SK-N-SH (cell line): Measurements from ENCODE around the gene SPTLC1. TPM values are rescaled to one million over a fixed set of nuclear protein-coding genes. Genes with fewer than 3 reads are reported as not detected.
A peak's percentile ranks its signal among the peaks of the same experiment; 100 is the strongest.
"Not testable (repeated sequence)": the region's sequence is repeated elsewhere in the genome, so short reads cannot be mapped to it uniquely, and the experiment has no call there.

ENCODE experiments used
- CTCF ChIA-PET: fragments of 300-600, 350-600 bp; formaldehyde crosslinking; extraction: SDS; loops from one replicate; lab custom pipeline; 2021; lab: Yijun Ruan, JAX
- POLR2A ChIA-PET: fragments of 350-600 bp; sonication (Branson Sonifier 250); formaldehyde crosslinking; extraction: SDS; loops from one replicate; lab custom pipeline; 2020; ENCODE audit warnings: antibody characterized with exemption, inconsistent platforms; lab: Yijun Ruan, JAX
- DNase-seq: peaks from one replicate; pipeline ENCODE4 v3.0.0; 2012
- H2AFZ ChIP-seq: fragments of 200-600 bp; sonication (generic); 2 replicates; pipeline ENCODE4 v1.8.1; 2016; ENCODE audit warnings: antibody characterized with exemption, mild to moderate bottlenecking, low read depth
- H3F3A ChIP-seq: fragments of 200-600 bp; sonication (generic); replicated peaks from 2 replicates; pipeline ENCODE3; 2016; ENCODE audit warnings: antibody characterized with exemption, mild to moderate bottlenecking; ENCODE audit not compliant: insufficient read depth
- H3K27ac ChIP-seq, 2 experiments: fragments of 200-500 bp in 1 of 2; fragments of 200-600 bp in 1 of 2; sonication (Bioruptor generic) in 1 of 2; sonication (generic), shearing (Covaris generic) in 1 of 2; 2 replicates each; pipeline versions ENCODE4 v1.5.1 to v1.6.1; 2014 to 2016; ENCODE audit warnings: low read depth in 2 of 2, inconsistent platforms in 1 of 2, low read length in 1 of 2, mild to moderate bottlenecking in 1 of 2, mixed read lengths in 1 of 2
- H3K27me3 ChIP-seq: fragments of 200-600 bp; sonication (generic), shearing (Covaris generic); 2 replicates; pipeline ENCODE4 v1.6.1; 2016; ENCODE audit warnings: mixed run types; ENCODE audit not compliant: insufficient read depth
- H3K36me3 ChIP-seq, 2 experiments: fragments of 200-500 bp in 1 of 2; fragments of 200-600 bp in 1 of 2; sonication (Bioruptor generic) in 1 of 2; sonication (generic) in 1 of 2; replicated peaks in 1 of 2; 2 replicates each; pipeline versions ENCODE3 to v1.5.1; 2014 to 2016; ENCODE audit warnings: low read length in 1 of 2, mild to moderate bottlenecking in 1 of 2; ENCODE audit not compliant: insufficient read depth in 2 of 2, control insufficient read depth in 1 of 2
- H3K4me1 ChIP-seq, 2 experiments: fragments of 200-500 bp in 1 of 2; fragments of 200-600 bp in 1 of 2; sonication (Bioruptor generic) in 1 of 2; sonication (generic), shearing (Covaris generic) in 1 of 2; 2 replicates each; pipeline versions ENCODE4 v1.5.1 to v1.6.1; 2014 to 2016; ENCODE audit warnings: low read depth in 1 of 2, low read length in 1 of 2, mixed run types in 1 of 2; ENCODE audit not compliant: insufficient read depth in 2 of 2, control insufficient read depth in 1 of 2
- H3K4me2 ChIP-seq: fragments of 200-600 bp; sonication (generic), shearing (Covaris generic); 2 replicates; pipeline ENCODE4 v1.6.1; 2017; ENCODE audit warnings: mixed run types
- H3K4me3 ChIP-seq, 2 experiments: fragments of 200-500 bp in 1 of 2; fragments of 200-600 bp in 1 of 2; sonication (Bioruptor generic) in 1 of 2; sonication (generic), shearing (Covaris generic) in 1 of 2; 2 replicates each; pipeline versions ENCODE4 v1.5.1 to v1.8.1; 2014 to 2016; ENCODE audit warnings: low read depth in 2 of 2, inconsistent platforms in 1 of 2, low read length in 1 of 2, mild to moderate bottlenecking in 1 of 2, mixed read lengths in 1 of 2, moderate library complexity in 1 of 2
- H3K79me2 ChIP-seq: fragments of 200-600 bp; sonication (generic); 2 replicates; pipeline ENCODE4 v1.8.1; 2017; ENCODE audit warnings: mild to moderate bottlenecking; ENCODE audit not compliant: insufficient read depth
- H3K9ac ChIP-seq: fragments of 200-600 bp; sonication (generic); 2 replicates; pipeline ENCODE4 v1.6.1; 2017; ENCODE audit warnings: mixed run types
- H3K9me2 ChIP-seq: fragments of 200-600 bp; sonication (generic); 2 replicates; pipeline ENCODE4 v1.6.1; 2017; ENCODE audit warnings: mixed run types
- H3K9me3 ChIP-seq: fragments of 200-600 bp; sonication (generic); 2 replicates; pipeline ENCODE4 v1.6.1; 2017; ENCODE audit warnings: mixed run types, mild to moderate bottlenecking, moderate library complexity
- H4K20me1 ChIP-seq: fragments of 200-600 bp; sonication (generic); 2 replicates; pipeline ENCODE4 v1.6.1; 2017; ENCODE audit warnings: mild to moderate bottlenecking, mixed run types; ENCODE audit not compliant: insufficient read depth
- FOSL2 ChIP-seq: IDR thresholded peaks from 2 replicates; pipeline ENCODE4 v1.4.0; 2012; ENCODE audit warnings: low read depth, mild to moderate bottlenecking, moderate library complexity, borderline replicate concordance
- JUND ChIP-seq: IDR thresholded peaks from 2 replicates; pipeline ENCODE4 v1.4.0; 2012
- MXI1 ChIP-seq: IDR thresholded peaks from 2 replicates; pipeline ENCODE4 v1.6.1; 2012; ENCODE audit warnings: mild to moderate bottlenecking, low read depth, low read length, improper control_type of control experiment
- NRF1 ChIP-seq: IDR thresholded peaks from 2 replicates; pipeline ENCODE4 v1.6.1; 2012; ENCODE audit warnings: low read depth, mild to moderate bottlenecking, low read length
- SMC3 ChIP-seq: IDR thresholded peaks from 2 replicates; pipeline ENCODE4 v1.6.1; 2012; ENCODE audit warnings: low read depth, low read length, improper control_type of control experiment
- TCF12 ChIP-seq: IDR thresholded peaks from 2 replicates; pipeline ENCODE4 v1.4.0; 2012
- WGBS: methylation state at CpG from one replicate; pipeline ENCODE4 v1.1.6; 2017; ENCODE audit warnings: low lambda C conversion rate; 5-methylcytosine and 5-hydroxymethylcytosine counted together
- polyA plus RNA-seq, 3 experiments: library from polyadenylated mRNA; depleted of rRNA; stranded (reverse); fragments of >200 nt; gene quantifications; 2 replicates each; pipeline ENCODE4 v1.2.3, GENCODE V29; 2012
- TF ChIP-seq, protein P1 (sequence below): IDR thresholded peaks from 2 replicates; pipeline ENCODE4 v1.4.0; 2012; ENCODE audit warnings: low read depth
- TF ChIP-seq, protein P2 (sequence below): IDR thresholded peaks from 2 replicates; pipeline ENCODE4; 2012

The SPTLC1 gene
- polyA plus RNA-seq, 1 of the 3 experiments (the other 2 are of a cell fraction): 53.9 TPM

GRCh38 chr9:92108122-92108521, 7.1 kb downstream of the SPTLC1 start:
- CTCF ChIA-PET: interaction anchor here (1.0 kb wide), 1 partner anchor 349 kb away, joined by 3 read pairs; no protein-coding TSS in a partner anchor
- POLR2A ChIA-PET: no interaction called here
- Histone ChIP-seq H3K36me3 (peaks cover 36 to 41% of the 10 kb centered on the region in 2 experiments), H3K4me1 (no peaks in the 10 kb centered on the region; a peak in 1 of 4 replicates), H4K20me1 (0 out of 2 replicates have a peak, but pooled peaks cover 5% of the 10 kb centered on the region), H3K27ac (no peak overlapping the region), H3K27me3 (no peaks in the 10 kb centered on the region), H3K79me2 (peaks cover 42% of the 10 kb centered on the region), H3K4me3 (no peak overlapping the region), H2AFZ (no peak overlapping the region), H3K9me2 (no peaks in the 10 kb centered on the region), H3K9ac (no peak overlapping the region), H3F3A (no peaks in the 10 kb centered on the region), H3K9me3 (no peaks in the 10 kb centered on the region), H3K4me2 (no peak overlapping the region)
- WGBS: 97% methylated on average over 4 of the region's 4 CpGs
- TF ChIP-seq NRF1 (no peak), MXI1 (no peak)
- DNase-seq: no peak

GRCh38 chr9:92105446-92106225, 9.6 kb downstream of the SPTLC1 start:
- H3K4me2 ChIP-seq, H3F3A ChIP-seq, H3K27me3 ChIP-seq, H3K4me1 ChIP-seq, H3K9ac ChIP-seq, H3K9me3 ChIP-seq, DNase-seq, H3K9me2 ChIP-seq, H3K27ac ChIP-seq, POLR2A ChIA-PET, H3K4me3 ChIP-seq, H4K20me1 ChIP-seq, CTCF ChIA-PET, H2AFZ ChIP-seq: not testable (repeated sequence)
- H3K79me2 ChIP-seq: peaks cover 31% of the 10 kb centered on the region
- H3K36me3 ChIP-seq: peaks cover 18 to 30% of the 10 kb centered on the region in 2 experiments
- WGBS: 95% methylated on average over 10 of the region's 36 CpGs

GRCh38 chr9:92103601-92104000, 11.6 kb downstream of the SPTLC1 start:
- Histone ChIP-seq H3K36me3 (peaks cover 10 to 17% of the 10 kb centered on the region in 2 experiments), H3K79me2 (peaks cover 37% of the 10 kb centered on the region)
- H4K20me1 ChIP-seq, H3K9me3 ChIP-seq, H3F3A ChIP-seq, H3K9me2 ChIP-seq, H3K27me3 ChIP-seq, H3K9ac ChIP-seq, H3K27ac ChIP-seq, DNase-seq, H3K4me1 ChIP-seq, H3K4me3 ChIP-seq, H2AFZ ChIP-seq, H3K4me2 ChIP-seq, CTCF ChIA-PET, POLR2A ChIA-PET: not testable (repeated sequence)
- WGBS: 96% methylated on average over 6 of the region's 14 CpGs

GRCh38 chr9:92100237-92100911, 14.8 kb downstream of the SPTLC1 start:
- POLR2A ChIA-PET: no interaction called here

More at GRCh38 chr9:92100237-92100911, 14.8 kb downstream of the SPTLC1 start:
- peak; percentile 17; the same call in 1 of the 2 replicates for TF ChIP-seq TCF12
- TF ChIP-seq, protein P1, sequence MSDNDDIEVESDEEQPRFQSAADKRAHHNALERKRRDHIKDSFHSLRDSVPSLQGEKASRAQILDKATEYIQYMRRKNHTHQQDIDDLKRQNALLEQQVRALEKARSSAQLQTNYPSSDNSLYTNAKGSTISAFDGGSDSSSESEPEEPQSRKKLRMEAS: peak; percentile 36; the same call in 1 of the 2 replicates
- no peak for TF ChIP-seq SMC3
- peak; percentile 83 for TF ChIP-seq JUND
- TF ChIP-seq, protein P2, sequence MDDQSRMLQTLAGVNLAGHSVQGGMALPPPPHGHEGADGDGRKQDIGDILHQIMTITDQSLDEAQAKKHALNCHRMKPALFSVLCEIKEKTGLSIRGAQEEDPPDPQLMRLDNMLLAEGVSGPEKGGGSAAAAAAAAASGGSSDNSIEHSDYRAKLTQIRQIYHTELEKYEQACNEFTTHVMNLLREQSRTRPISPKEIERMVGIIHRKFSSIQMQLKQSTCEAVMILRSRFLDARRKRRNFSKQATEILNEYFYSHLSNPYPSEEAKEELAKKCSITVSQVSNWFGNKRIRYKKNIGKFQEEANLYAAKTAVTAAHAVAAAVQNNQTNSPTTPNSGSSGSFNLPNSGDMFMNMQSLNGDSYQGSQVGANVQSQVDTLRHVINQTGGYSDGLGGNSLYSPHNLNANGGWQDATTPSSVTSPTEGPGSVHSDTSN: no peak
- peak; percentile 85 for TF ChIP-seq FOSL2
- 47% methylated on average over 5 of the region's 5 CpGs for WGBS
- CTCF ChIA-PET: no interaction called here
- 0 out of 2 replicates have a peak, but pooled peaks cover 7% of the 10 kb centered on the region for H4K20me1 ChIP-seq
- H3K9me3 ChIP-seq: no peaks in the 10 kb centered on the region
- H3K9me2 ChIP-seq: no peaks in the 10 kb centered on the region
- H3K79me2 ChIP-seq: peaks cover 58% of the 10 kb centered on the region
- H3K4me2 ChIP-seq: peak overlapping the region; percentile 29; the same call in 1 of the 2 replicates
- H3K4me1 ChIP-seq: 0 out of 4 replicates have a peak, but pooled peaks cover 0 to 6% of the 10 kb centered on the region in 2 experiments
- no peak overlapping the region for H3K4me3 ChIP-seq
- peaks cover 9% of the 10 kb centered on the region for H3F3A ChIP-seq
- H3K27me3 ChIP-seq: no peaks in the 10 kb centered on the region
- no peak overlapping the region for H2AFZ ChIP-seq
- no peak for DNase-seq
- H3K36me3 ChIP-seq: peaks cover 10 to 12% of the 10 kb centered on the region in 2 experiments
- no peak overlapping the region for H3K27ac ChIP-seq
- H3K9ac ChIP-seq: no peak overlapping the region
